ENCODE measurements around the gene ALG14.

GRCh38 chr1:95002164-95002539, 70.6 kb downstream of the ALG14 start:
- TF ChIP-seq SALL2 (tag by site-specific recombination; IDR thresholded peaks at IDR 0.05; ENCODE audit: borderline replicate concordance) (no peak), ZNF140 (tag by site-specific recombination; IDR thresholded peaks at IDR 0.05) (no peak), CTCF (tag by site-specific recombination; IDR thresholded peaks at IDR 0.05) (no peak), ZNF292 (tag by site-specific recombination; IDR thresholded peaks at IDR 0.05; ENCODE audit: borderline replicate concordance, low read depth) (no peak)

All from HEK293 (cell line).